ENCODE measurements around the gene DZIP3.

Gene DZIP3

DNA sequence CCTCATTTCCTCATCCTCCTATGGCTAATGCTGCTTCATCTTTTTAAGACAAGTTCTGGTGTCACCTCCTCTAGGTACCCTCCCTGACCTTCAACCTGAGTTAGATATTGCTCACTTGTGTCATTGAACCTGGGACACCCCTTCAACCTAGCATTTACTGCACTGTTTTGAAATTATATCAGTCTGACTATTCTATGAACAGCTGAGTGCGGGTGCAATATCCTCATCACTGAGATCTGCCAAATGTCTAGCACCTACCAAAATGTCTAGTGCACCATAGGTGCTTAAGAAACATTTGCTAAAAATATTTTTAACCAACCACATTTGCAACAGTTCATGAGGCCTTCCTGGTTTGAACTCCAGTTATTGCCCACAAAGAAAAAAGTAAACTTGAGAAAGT is 133.2 kb downstream of the DZIP3 start:
- no peak overlapping the region for H3K4me3 ChIP-seq (ENCODE audit: insufficient read depth, low read depth, low read length)
- no peaks in the 10 kb centered on the region for H3K4me1 ChIP-seq (ENCODE audit: control insufficient read depth, insufficient read depth, low read length)
- H3K9me3 ChIP-seq (ENCODE audit: control insufficient read depth, low read length): no peaks in the 10 kb centered on the region
- H3K36me3 ChIP-seq (ENCODE audit: control insufficient read depth, insufficient read depth, low read length): no peaks in the 10 kb centered on the region
- H3K27me3 ChIP-seq (ENCODE audit: control insufficient read depth, insufficient read depth, low read length, poor library complexity, severe bottlenecking): no peaks in the 10 kb centered on the region
- 90 to 95% methylated on average over 1 of the region's 1 CpG for whole genome bisulfite sequencing, 2 experiments
- H3K27ac ChIP-seq (ENCODE audit: insufficient read depth, low read depth, low read length, poor library complexity, severe bottlenecking): no peak overlapping the region

DNA sequence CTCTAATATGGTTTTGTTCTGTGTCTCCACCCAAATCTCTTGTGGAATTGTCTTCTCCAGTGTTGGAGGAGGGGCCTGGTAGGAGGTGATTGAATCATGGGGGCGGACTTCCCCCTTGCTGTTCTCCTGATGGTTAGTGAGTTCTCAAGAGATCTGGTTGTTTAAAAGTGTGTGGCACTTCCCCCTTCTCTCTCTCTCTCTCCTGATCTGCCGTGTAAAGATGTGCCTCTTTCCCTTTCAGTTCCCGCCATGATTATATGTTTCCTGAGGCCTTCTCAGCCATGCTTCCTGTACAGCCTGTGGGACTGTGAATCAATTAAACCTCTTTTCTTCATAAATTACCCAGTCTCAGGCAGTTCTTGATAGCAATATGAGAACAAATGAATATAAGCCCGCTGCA is 134.6 kb downstream of the DZIP3 start:
- no peak overlapping the region for H3K27ac ChIP-seq (ENCODE audit: insufficient read depth, low read depth, low read length, poor library complexity, severe bottlenecking)
- no peaks in the 10 kb centered on the region for H3K4me1 ChIP-seq (ENCODE audit: control insufficient read depth, insufficient read depth, low read length)
- no peaks in the 10 kb centered on the region for H3K9me3 ChIP-seq (ENCODE audit: control insufficient read depth, low read length)
- 94 to 96% methylated on average over 4 of the region's 4 CpGs for WGBS, 2 experiments
- H3K4me3 ChIP-seq (ENCODE audit: insufficient read depth, low read depth, low read length): no peak overlapping the region
- H3K27me3 ChIP-seq (ENCODE audit: control insufficient read depth, insufficient read depth, low read length, poor library complexity, severe bottlenecking): no peaks in the 10 kb centered on the region
- H3K36me3 ChIP-seq (ENCODE audit: control insufficient read depth, insufficient read depth, low read length): no peaks in the 10 kb centered on the region

DNA sequence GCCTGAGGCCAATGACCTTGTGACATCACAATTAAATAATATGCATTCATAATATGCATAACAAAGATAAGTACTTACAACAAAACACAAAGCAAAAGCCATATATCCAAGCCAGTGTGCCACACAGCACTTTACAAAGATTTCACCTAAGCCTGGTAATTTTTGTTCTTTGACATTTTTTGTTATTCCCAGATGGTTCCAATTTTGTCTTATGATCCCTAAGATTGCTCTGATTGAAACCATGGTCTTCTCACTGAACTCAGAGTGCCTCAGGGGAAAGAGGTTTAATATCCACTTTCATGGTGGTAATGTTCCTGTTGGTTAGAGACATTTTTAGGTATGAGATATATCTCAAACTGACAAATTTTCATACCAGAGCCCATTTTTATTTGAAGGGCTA is 138.6 kb downstream of the DZIP3 start:
- Histone ChIP-seq H3K4me1 (ENCODE audit: control insufficient read depth, insufficient read depth, low read length) (no peaks in the 10 kb centered on the region), H3K27ac (ENCODE audit: insufficient read depth, low read depth, low read length, poor library complexity, severe bottlenecking) (no peak overlapping the region), H3K4me3 (ENCODE audit: insufficient read depth, low read depth, low read length) (no peak overlapping the region), H3K9me3 (ENCODE audit: control insufficient read depth, low read length) (no peaks in the 10 kb centered on the region), H3K27me3 (ENCODE audit: control insufficient read depth, insufficient read depth, low read length, poor library complexity, severe bottlenecking) (no peaks in the 10 kb centered on the region), H3K36me3 (ENCODE audit: control insufficient read depth, insufficient read depth, low read length) (no peaks in the 10 kb centered on the region)

DNA sequence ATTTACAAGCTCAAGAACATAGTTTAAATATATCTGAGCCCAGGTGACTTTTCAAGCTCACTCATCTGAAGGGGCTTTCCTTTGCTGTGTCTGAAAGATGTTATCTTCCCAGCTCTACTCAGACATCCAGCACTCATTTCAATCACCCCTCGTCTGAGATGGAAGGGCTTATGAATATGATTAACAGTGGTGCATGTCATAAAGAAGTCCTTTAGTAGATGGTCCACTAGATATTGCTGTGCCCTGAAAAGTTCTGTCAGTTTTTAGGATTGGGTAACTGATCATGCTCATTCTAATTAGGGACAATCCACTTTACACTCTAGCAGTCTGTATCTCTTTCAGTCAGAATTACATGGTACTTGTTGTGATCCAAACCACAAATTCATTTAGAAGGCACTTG is 139.4 kb downstream of the DZIP3 start:
- 100% methylated on average over 1 of the region's 1 CpG; no CpG with 5 or more reads in 1 of the 2 experiments for WGBS, 2 experiments
- no peaks in the 10 kb centered on the region for H3K36me3 ChIP-seq (ENCODE audit: control insufficient read depth, insufficient read depth, low read length)
- H3K9me3 ChIP-seq (ENCODE audit: control insufficient read depth, low read length): no peaks in the 10 kb centered on the region
- no peaks in the 10 kb centered on the region for H3K4me1 ChIP-seq (ENCODE audit: control insufficient read depth, insufficient read depth, low read length)
- H3K27me3 ChIP-seq (ENCODE audit: control insufficient read depth, insufficient read depth, low read length, poor library complexity, severe bottlenecking): no peaks in the 10 kb centered on the region
- no peak overlapping the region for H3K4me3 ChIP-seq (ENCODE audit: insufficient read depth, low read depth, low read length)
- no peak overlapping the region for H3K27ac ChIP-seq (ENCODE audit: insufficient read depth, low read depth, low read length, poor library complexity, severe bottlenecking)

DNA sequence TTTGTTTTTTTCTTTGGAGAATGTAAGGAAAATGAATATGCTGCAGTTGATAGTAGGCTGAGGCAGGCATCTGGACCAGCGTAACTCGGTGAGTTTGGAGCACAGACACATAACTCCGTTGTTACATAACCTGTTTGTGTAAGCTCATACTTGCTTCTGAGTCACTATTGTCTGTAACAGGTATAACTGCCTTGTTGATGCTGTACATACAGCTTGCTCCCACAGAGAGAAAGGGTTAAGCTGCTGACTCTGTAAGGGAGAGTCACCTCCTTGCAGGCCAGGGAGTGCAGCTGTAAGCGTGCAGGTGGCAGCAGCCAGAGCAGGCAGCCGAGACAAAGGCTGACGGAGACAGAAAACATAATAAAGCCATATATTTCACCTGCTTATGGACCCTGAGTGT is 147.3 kb downstream of the DZIP3 start:
- H3K4me3 ChIP-seq (ENCODE audit: insufficient read depth, low read depth, low read length): no peak overlapping the region
- WGBS, 2 experiments: 87 to 92% methylated on average over 6 of the region's 6 CpGs
- no peaks in the 10 kb centered on the region for H3K36me3 ChIP-seq (ENCODE audit: control insufficient read depth, insufficient read depth, low read length)
- no peaks in the 10 kb centered on the region for H3K27me3 ChIP-seq (ENCODE audit: control insufficient read depth, insufficient read depth, low read length, poor library complexity, severe bottlenecking)
- no peak overlapping the region for H3K27ac ChIP-seq (ENCODE audit: insufficient read depth, low read depth, low read length, poor library complexity, severe bottlenecking)
- H3K9me3 ChIP-seq (ENCODE audit: control insufficient read depth, low read length): no peaks in the 10 kb centered on the region
- H3K4me1 ChIP-seq (ENCODE audit: control insufficient read depth, insufficient read depth, low read length): no peaks in the 10 kb centered on the region

DNA sequence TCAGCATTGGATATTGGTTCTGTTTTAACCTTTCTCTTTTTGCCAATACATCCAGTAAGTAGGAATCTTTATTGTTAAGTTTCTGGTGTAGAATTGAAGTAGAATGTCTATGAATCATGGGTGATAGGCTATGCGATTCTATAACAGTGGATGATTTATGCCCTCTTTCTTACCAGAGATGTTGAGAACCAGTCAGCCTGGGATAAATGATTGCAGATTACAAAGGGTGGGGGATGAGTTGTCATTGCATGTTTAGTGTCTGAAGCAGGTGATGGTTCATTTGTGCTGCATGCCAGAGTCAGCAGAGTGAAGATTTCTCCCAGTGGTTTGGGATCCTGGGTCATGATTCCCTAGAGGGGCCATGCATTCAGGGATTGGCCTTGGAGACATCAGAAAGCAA is 153.4 kb downstream of the DZIP3 start:
- Histone ChIP-seq H3K27me3 (ENCODE audit: control insufficient read depth, insufficient read depth, low read length, poor library complexity, severe bottlenecking) (no peaks in the 10 kb centered on the region), H3K27ac (ENCODE audit: insufficient read depth, low read depth, low read length, poor library complexity, severe bottlenecking) (no peak overlapping the region), H3K36me3 (ENCODE audit: control insufficient read depth, insufficient read depth, low read length) (no peaks in the 10 kb centered on the region), H3K9me3 (ENCODE audit: control insufficient read depth, low read length) (no peaks in the 10 kb centered on the region), H3K4me1 (ENCODE audit: control insufficient read depth, insufficient read depth, low read length) (no peaks in the 10 kb centered on the region), H3K4me3 (ENCODE audit: insufficient read depth, low read depth, low read length) (no peak overlapping the region)
- WGBS, 2 experiments: 92 to 97% methylated on average over 1 of the region's 1 CpG

Measured in ectodermal cell (in vitro differentiated cells).